Globus pallidus (tissue), 1 donor: ENCODE results near the gene PPP1R12B.
A peak's percentile ranks its signal among the peaks of the same experiment; 100 is the strongest.
"Not testable (repeated sequence)": the region's sequence is repeated elsewhere in the genome, so short reads cannot be mapped to it uniquely, and the experiment has no call there.

Experiments
- DNase-seq: peaks from one replicate; pipeline ENCODE4 v3.0.0-alpha.2; 2015; ENCODE audit warnings: low spot score

Gene PPP1R12B

DNA sequence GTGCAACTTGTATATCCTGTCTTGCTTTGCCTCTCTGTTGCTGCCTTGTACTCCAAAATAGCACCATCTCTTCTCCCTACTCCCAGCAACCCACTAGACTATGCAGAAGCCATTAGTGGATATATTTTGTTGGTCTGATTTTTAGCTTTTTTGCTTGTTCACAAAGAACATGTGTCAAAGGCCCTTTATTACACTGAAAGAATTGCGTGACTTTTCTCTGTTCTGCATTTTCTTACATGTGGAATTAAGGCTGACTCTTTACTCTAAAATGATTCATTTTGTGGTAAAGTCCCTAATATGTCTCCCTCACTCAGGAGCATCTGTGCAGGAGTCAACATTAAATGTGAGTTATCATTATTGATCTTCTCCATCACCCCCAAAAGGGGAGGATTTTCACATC lies 182.2 kb downstream of the PPP1R12B start:
- DNase-seq = not testable (repeated sequence)

DNA sequence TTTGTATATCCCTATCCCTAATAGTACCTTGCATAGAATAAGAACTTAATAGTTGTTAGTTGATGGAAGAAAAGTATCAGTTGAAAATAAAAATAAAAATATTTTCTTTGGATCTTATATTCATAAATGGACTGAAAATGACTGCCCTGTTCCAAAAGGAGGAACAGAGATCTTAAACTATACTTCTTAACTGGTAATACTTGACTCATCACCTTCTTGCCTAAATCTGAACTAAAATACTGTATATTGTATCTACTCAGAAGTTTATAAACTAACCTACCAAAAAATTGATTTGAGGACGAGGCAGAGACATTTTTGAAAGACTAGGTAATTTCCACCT lies 182.9 kb downstream of the PPP1R12B start:
- DNase-seq = no peak

- not testable (repeated sequence) for DNase-seq
Observed at GRCh38 chr1:202531812-202532616, 183.5 kb downstream of the PPP1R12B start.

DNA sequence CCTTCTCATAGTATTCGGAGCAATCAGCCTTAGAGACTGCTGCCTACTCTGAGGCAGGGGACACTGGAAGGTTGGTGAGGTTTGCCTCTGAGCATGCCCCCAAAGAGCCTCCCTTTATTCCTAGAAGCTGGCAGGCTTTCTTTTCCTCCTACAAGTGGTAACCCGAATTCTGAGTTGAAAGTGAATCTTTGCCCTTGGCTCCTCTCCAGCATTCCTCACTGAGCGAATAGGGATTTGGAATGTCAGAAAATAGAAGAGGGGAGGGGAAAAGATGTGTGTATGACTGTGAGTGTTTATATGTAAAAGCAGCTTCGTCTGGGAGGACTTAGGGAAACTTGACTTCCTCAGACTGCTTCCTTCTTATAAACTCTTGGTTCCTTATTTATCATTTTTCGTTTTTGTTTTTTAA lies 190.7 kb downstream of the PPP1R12B start:
- not testable (repeated sequence) for DNase-seq

DNA sequence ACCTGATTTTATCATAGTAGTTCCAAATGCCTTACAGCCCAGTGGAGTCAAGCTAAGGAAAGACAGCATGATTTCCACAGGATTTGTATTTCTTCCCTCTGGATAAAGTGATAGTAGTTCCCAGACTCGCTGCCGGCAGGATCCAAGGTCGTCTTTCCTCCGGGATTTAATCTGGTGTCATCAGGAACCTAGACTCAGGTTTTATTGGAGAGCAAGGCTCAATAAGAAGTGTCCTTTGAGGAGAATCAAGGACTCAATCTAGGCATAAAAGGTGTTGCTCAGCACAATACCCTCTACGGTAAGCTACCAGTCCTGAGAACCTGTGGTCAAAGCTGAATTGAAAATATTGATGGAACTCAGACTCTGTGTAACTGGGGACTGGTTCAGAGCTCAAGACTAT lies 191.1 kb downstream of the PPP1R12B start:
- not testable (repeated sequence) for DNase-seq

GRCh38 chr1:202540014-202540413 lies 191.5 kb downstream of the PPP1R12B start:
- no peak for DNase-seq

- no peak for DNase-seq
Observed at GRCh38 chr1:202540448-202540847, 191.9 kb downstream of the PPP1R12B start.

GRCh38 chr1:202540858-202541257 lies 192.4 kb downstream of the PPP1R12B start:
- not testable (repeated sequence) for DNase-seq

DNA sequence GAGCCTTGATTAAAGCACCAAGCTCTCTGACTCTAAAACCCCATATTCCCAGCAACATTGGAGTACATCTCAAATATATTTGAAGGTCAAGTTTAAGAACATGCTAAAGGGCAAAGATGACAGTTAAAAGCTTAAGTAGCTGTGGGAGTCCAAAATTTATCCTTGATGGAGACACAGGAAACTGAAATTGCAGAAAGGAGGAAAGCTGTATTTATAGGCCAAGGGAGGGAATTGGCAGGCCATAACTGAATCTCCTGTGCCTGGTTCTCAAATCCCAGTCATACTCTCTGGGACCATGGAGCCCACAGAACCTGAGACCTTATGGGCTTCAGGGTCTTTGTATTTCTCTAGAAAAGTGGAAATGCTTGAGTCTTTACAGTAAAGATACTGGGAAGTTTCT lies 193.9 kb downstream of the PPP1R12B start:
- DNase-seq = not testable (repeated sequence)

- DNase-seq = not testable (repeated sequence)
Observed at GRCh38 chr1:202543537-202543936, 195.0 kb downstream of the PPP1R12B start.

DNA sequence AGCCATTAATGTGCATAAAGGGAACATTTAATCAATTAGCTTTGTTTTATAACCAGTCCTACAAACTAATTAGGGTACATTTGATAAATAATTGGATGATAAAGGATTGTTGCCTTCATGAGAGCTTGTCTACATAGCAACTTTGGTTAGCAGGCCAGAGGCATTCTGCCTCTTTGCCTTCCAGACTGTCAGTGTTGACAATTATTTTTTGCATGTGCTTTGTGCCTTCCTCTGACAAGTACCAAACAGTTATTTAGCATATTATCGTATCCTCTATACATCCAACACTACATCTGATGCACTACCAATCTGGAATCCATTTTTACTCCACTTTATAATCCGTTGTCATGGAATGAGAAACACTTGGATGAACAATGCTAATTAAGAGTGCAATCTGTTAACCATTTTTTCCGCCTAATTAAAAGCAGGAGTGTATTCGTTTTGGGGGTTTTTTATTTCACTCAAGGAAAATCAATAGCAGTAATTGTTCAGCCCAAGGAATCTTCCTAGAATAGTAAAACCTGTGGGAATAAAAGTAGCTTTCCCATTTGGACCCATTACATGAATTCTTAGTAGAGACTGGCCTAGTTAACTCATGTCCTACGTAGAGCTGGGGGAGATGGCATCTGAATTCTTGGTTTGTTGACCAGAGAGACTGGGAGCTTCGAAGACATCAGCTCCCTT lies 196.4 kb downstream of the PPP1R12B start:
- DNase-seq = not testable (repeated sequence)

- not testable (repeated sequence) for DNase-seq
Observed at GRCh38 chr1:202545647-202546303, 197.3 kb downstream of the PPP1R12B start.

- DNase-seq = not testable (repeated sequence)
Observed at GRCh38 chr1:202546377-202546776, 197.9 kb downstream of the PPP1R12B start.

DNA sequence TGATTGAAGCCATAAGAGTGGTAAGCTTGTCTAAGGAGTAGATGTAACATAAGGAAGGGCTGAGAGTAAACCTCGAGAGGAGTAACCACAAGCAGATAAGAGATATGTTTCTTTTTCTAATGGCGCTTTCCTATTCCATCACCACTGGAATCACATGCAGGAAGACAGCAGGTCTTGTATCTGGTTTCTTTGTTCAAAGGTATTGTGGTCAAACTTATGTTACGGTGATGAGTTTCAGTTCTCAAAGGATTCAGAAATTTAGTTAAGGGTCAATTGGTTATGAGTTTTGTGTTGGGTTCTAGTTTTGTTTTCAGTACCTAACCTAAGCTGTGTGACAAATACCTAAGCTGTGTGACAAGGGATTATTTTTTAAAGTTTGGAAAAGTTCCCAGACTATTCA lies 198.3 kb downstream of the PPP1R12B start:
- not testable (repeated sequence) for DNase-seq

GRCh38 chr1:202547215-202547614 lies 198.7 kb downstream of the PPP1R12B start:
- no peak for DNase-seq

DNA sequence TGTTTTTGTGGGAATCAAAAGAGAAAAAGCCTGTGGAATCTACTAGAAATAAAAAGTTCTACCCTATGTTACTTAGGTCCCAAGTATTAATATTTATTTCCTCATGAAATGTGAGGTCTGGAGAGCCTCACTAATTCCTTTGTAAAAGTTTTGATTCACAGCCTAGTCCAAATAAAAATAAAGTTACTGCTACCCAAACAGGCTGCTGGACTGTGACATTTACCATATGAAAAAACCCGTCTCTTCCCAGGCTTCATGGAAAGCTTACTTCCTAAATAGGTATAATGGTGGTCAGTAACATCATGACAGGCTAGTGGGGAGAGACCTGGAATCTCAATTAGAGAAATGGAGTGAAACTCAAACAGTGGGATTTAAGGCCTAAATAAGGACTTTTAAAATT lies 201.6 kb downstream of the PPP1R12B start:
- DNase-seq = not testable (repeated sequence)

DNA sequence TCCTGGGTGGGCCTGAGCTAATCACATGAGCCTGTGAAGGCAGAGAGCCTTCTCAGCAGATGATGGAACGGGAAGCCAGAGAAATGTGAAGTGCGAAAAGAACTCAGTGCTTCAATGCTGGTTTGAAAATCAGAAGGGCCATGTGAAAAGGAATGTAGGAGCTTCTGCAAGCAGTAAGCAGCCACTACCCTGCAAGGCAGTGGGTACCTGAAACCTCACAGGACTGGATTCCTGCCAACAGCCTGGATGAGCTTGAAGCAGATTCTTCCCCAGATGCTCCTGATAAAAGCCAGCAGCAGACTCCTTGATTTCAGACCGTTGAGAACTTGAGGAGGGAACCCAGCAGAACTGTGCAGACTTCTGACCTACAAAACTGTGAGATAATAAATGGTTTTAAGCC lies 203.2 kb downstream of the PPP1R12B start:
- no peak for DNase-seq

GRCh38 chr1:202552615-202553014 lies 204.1 kb downstream of the PPP1R12B start:
- not testable (repeated sequence) for DNase-seq

DNA sequence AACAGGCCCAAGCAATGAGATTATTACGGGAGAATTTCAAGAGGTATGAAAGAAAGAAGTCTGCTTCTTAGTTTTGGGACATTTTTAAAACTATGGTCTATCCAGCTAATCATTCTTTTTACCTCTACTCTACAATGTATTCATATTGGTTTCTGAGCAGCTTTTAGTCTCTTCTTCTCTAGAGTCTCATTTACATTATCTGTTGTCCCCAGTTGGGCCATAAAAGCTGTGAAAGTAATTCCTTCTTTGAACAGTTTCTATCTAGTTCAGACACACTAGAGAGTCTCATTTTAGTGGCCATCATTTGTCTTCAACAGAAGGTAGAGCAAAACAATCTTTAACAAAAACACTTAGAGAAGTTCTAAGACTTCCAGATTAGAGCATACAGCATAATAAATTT lies 204.6 kb downstream of the PPP1R12B start:
- not testable (repeated sequence) for DNase-seq

DNA sequence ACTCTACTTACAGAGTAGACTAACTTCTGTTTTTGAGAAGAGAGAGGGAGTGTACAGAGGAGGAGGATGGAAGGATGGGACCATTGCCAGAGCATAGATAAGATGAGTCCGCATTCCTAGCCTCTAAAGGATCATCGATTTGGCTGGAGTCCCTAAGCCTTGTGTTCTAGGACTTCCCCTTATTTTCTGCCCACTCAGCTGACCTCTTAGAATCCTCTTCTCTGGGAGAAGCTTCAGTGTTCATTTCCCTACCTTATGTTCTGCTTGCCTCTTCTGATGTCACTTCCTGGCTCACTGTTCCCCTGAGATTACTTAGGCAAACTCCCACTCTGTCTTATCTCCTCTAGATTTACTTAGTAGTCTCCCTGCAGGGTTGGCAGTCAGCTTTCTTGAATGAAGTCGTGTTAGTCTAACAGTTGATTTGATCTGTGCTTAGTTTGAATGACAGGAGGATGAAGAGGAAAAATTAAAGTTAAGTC lies 205.1 kb downstream of the PPP1R12B start:
- DNase-seq = peak; percentile 41

- not testable (repeated sequence) for DNase-seq
Observed at GRCh38 chr1:202554619-202555018, 206.1 kb downstream of the PPP1R12B start.

- not testable (repeated sequence) for DNase-seq
Observed at GRCh38 chr1:202556037-202556436, 207.5 kb downstream of the PPP1R12B start.

DNA sequence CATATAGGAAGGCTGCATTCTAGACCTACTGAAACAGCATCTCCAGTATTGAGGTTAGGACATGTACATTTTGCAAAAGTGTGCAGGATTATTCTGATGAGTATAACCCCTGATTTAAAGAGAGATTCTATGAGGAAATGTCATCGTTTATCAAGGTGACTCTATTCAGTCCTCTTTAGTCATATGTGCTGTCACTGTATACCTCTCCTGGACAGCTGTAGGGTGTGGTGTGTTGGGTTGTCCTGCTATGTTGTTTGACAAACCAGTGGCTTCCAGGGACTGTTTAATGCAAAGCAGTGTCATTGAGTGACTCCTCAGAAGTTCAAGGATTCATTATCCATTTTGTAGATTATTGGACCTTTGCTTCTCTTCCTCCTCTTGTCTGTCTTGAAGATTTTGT lies 209.2 kb downstream of the PPP1R12B start:
- not testable (repeated sequence) for DNase-seq
